Astrocyte (in vitro differentiated cells and primary cell): ENCODE measurements around the gene RAD52. TPM values are rescaled to one million over a fixed set of nuclear protein-coding genes. Genes with fewer than 3 reads are reported as not detected.
A peak's percentile ranks its signal among the peaks of the same experiment; 100 is the strongest.

Experiments used
- DNase-seq: peaks from one replicate; pipeline ENCODE4 v3.0.0-alpha.2; 2010; ENCODE audit warnings: low read depth
- FAIRE-seq: peaks from 2 replicates; lab custom pipeline; 2011; peaks lifted over from hg19 to GRCh38; lab: Jason Lieb, UNC
- H2AFZ ChIP-seq: 2 replicates; pipeline ENCODE4 v1.6.0; 2012; ENCODE audit warnings: low read depth, low read length, inconsistent platforms
- H3K27ac ChIP-seq: 2 replicates; pipeline ENCODE4 v1.5.1; 2011; ENCODE audit warnings: low read depth, low read length, inconsistent platforms
- H3K27me3 ChIP-seq: 2 replicates; pipeline ENCODE4 v1.6.0; 2011; ENCODE audit warnings: low read length, inconsistent platforms; ENCODE audit not compliant: insufficient read depth
- H3K36me3 ChIP-seq: 2 replicates; pipeline ENCODE4 v1.5.1; 2011; ENCODE audit warnings: low read length, inconsistent platforms; ENCODE audit not compliant: insufficient read depth
- H3K4me1 ChIP-seq: 2 replicates; pipeline ENCODE4 v1.5.1; 2011; ENCODE audit warnings: low read length, inconsistent platforms; ENCODE audit not compliant: insufficient read depth
- H3K4me2 ChIP-seq: 2 replicates; pipeline ENCODE4 v1.6.0; 2012; ENCODE audit warnings: low read length, inconsistent platforms
- H3K4me3 ChIP-seq: 2 replicates; pipeline ENCODE4 v1.5.1; 2011; ENCODE audit warnings: low read depth, mild to moderate bottlenecking, low read length, inconsistent platforms; ENCODE audit not compliant: insufficient read depth
- H3K79me2 ChIP-seq: 2 replicates; pipeline ENCODE4 v1.6.0; 2012; ENCODE audit warnings: mild to moderate bottlenecking, low read length, inconsistent platforms; ENCODE audit not compliant: insufficient read depth
- H3K9ac ChIP-seq: 2 replicates; pipeline ENCODE4 v1.6.0; 2012; ENCODE audit warnings: mild to moderate bottlenecking, low read length, inconsistent platforms
- H3K9me3 ChIP-seq: 2 replicates; pipeline ENCODE4 v1.5.1; 2012; ENCODE audit warnings: low read depth, mild to moderate bottlenecking, low read length, inconsistent platforms; ENCODE audit not compliant: insufficient read depth
- H4K20me1 ChIP-seq: 2 replicates; pipeline ENCODE4 v1.6.0; 2012; ENCODE audit warnings: low read length, inconsistent platforms; ENCODE audit not compliant: insufficient read depth
- H3K27ac Mint-ChIP-seq: one replicate; pipeline ENCODE4 v1.8.0; 2021; ENCODE audit warnings: mild to moderate bottlenecking, mixed read lengths; ENCODE audit not compliant: unreplicated experiment
- H3K27me3 Mint-ChIP-seq: one replicate; pipeline ENCODE4 v1.8.0; 2021; ENCODE audit warnings: low read depth, mixed read lengths; ENCODE audit not compliant: unreplicated experiment
- H3K36me3 Mint-ChIP-seq: one replicate; pipeline ENCODE4 v1.8.0; 2021; ENCODE audit warnings: low read depth, mixed read lengths; ENCODE audit not compliant: unreplicated experiment
- H3K4me1 Mint-ChIP-seq: one replicate; pipeline ENCODE4 v1.8.0; 2021; ENCODE audit warnings: low read depth, mixed read lengths; ENCODE audit not compliant: unreplicated experiment
- H3K4me3 Mint-ChIP-seq: one replicate; pipeline ENCODE4 v1.8.0; 2021; ENCODE audit warnings: mild to moderate bottlenecking, moderate library complexity, mixed read lengths; ENCODE audit not compliant: unreplicated experiment
- H3K9me3 Mint-ChIP-seq: one replicate; pipeline ENCODE4 v1.8.0; 2021; ENCODE audit warnings: mild to moderate bottlenecking, mixed read lengths; ENCODE audit not compliant: unreplicated experiment
- CTCF ChIP-seq: IDR thresholded peaks from 2 replicates; pipeline ENCODE4 v1.5.1; 2011; ENCODE audit warnings: low read depth, mild to moderate bottlenecking, inconsistent platforms, low read length, moderate library complexity; ENCODE audit not compliant: insufficient read depth
- EZH2 ChIP-seq: IDR thresholded peaks from 2 replicates; pipeline ENCODE4 v1.6.1; 2012; ENCODE audit warnings: mild to moderate bottlenecking, low read length, inconsistent platforms; ENCODE audit not compliant: insufficient read depth
- total RNA-seq: library from RNA; stranded (reverse); gene quantifications from 2 replicates; pipeline ENCODE4 v1.2.1, GENCODE V29; 2021

The RAD52 gene
- total RNA-seq, 1 donor from 2014 or later: 11.7 TPM

GRCh38 chr12:991350-992333 lies 42.1 kb upstream of the RAD52 start:
- Histone ChIP-seq H3K27ac (peak overlapping the region; percentile 54), H4K20me1 (peaks cover 26% of the 10 kb centered on the region), H3K79me2 (peaks cover 30% of the 10 kb centered on the region), H3K4me3 (peak overlapping the region; percentile 75), H3K4me2 (peak overlapping the region; percentile 96), H2AFZ (peak overlapping the region; percentile 68), H3K4me1 (peaks cover 18% of the 10 kb centered on the region), H3K9me3 (no peaks in the 10 kb centered on the region), H3K9ac (peak overlapping the region; percentile 94), H3K27me3 (no peaks in the 10 kb centered on the region), H3K36me3 (no peaks in the 10 kb centered on the region)
- DNase-seq (no peak), FAIRE-seq (no peak)
- no peak for TF ChIP-seq CTCF
- TF ChIP-seq EZH2: no peak
- Mint-ChIP-seq H3K4me1 (peaks cover 29% of the 10 kb centered on the region), H3K27ac (peak overlapping the region; percentile 75), H3K9me3 (no peaks in the 10 kb centered on the region), H3K4me3 (peak overlapping the region; percentile 98), H3K27me3 (no peaks in the 10 kb centered on the region), H3K36me3 (no peaks in the 10 kb centered on the region)

- Histone ChIP-seq H2AFZ (peak within 1 kb of the TSS; percentile 98), H3K4me2 (peak within 1 kb of the TSS; percentile 96), H3K9me3 (no peaks in the 10 kb centered on the region), H3K27me3 (no peaks in the 10 kb centered on the region), H3K27ac (peak within 1 kb of the TSS; percentile 96), H3K36me3 (no peaks in the 10 kb centered on the region), H3K9ac (peak within 1 kb of the TSS; percentile 94), H3K4me1 (peaks cover 18% of the 10 kb centered on the region), H4K20me1 (peaks cover 24% of the 10 kb centered on the region), H3K79me2 (peaks cover 25% of the 10 kb centered on the region), H3K4me3 (peak within 1 kb of the TSS; percentile 75)
- Mint-ChIP-seq H3K4me1 (peaks cover 29% of the 10 kb centered on the region), H3K9me3 (no peaks in the 10 kb centered on the region), H3K36me3 (peaks cover 3% of the 10 kb centered on the region), H3K4me3 (peak within 1 kb of the TSS; percentile 98), H3K27me3 (no peaks in the 10 kb centered on the region), H3K27ac (peak within 1 kb of the TSS; percentile 75)
- DNase-seq (peak; percentile 86), FAIRE-seq (no peak)
- TF ChIP-seq EZH2 (no peak), CTCF (no peak)
Measured at GRCh38 chr12:990661-991349, 41.3 kb upstream of the RAD52 start, which contains the start of gene ERC1. TSS of gene ERC1 (plus strand) at chr12:991223. CDS start at chr12:1027904, 36,681 bp downstream.
